Measurements from ENCODE around the gene CXCR1. TPM values are rescaled to one million over a fixed set of nuclear protein-coding genes. Genes with fewer than 3 reads are reported as not detected.

The CXCR1 gene
- polyA plus RNA-seq, 1 of the 3 experiments (the other 2 are of a cell fraction): not detected

DNA sequence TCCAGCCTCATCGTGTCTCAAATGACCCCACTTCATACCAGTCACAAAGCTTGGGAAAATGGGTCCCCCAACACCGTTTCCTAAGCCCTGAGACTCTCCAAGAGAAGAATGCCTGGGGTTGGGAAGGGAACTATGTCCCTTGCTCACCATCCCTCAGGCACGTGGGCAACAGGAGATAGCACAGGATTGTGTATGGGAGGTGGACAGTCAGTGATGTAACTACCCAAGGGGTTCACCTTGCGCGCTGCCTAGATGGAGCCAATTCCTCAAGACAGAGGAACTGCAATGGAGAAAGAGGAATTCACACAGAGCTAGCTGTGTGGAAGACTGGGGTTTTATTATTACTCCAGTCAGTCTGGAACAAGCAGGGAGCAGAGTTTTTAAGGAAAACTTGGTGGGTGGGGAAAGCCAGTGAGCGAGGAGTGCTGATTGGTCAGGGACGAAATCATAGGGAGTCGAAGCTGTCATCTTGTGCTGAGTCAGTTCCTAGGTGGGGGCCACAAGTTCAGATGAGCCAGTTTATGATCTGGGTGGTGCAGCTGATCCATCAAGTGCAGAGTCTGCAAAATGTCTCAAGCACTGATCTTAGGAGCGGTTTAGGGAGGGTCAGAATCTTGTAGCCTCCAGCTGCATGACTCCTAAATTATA lies 13.8 kb upstream of the CXCR1 start (continued):
- TF ChIP-seq JUND (IDR thresholded peaks at IDR 0.05) (no peak), FOSL2 (IDR thresholded peaks at IDR 0.05; ENCODE audit: borderline replicate concordance, low read depth) (no peak), RFX5 (IDR thresholded peaks at IDR 0.05; ENCODE audit: low read length) (no peak), TAF1 (IDR thresholded peaks at IDR 0.05; ENCODE audit: borderline replicate concordance, low read depth, low read length) (no peak), TEAD4 (IDR thresholded peaks at IDR 0.05; ENCODE audit: borderline replicate concordance, insufficient read depth) (no peak), GABPA (IDR thresholded peaks at IDR 0.05; ENCODE audit: low read depth) (no peak), MEF2A (IDR thresholded peaks at IDR 0.05; ENCODE audit: borderline replicate concordance, low read depth) (no peak), NRF1 (IDR thresholded peaks at IDR 0.05; ENCODE audit: low read depth, low read length) (no peak), TCF12 (IDR thresholded peaks at IDR 0.05) (no peak)
- TF ChIP-seq, protein P1, sequence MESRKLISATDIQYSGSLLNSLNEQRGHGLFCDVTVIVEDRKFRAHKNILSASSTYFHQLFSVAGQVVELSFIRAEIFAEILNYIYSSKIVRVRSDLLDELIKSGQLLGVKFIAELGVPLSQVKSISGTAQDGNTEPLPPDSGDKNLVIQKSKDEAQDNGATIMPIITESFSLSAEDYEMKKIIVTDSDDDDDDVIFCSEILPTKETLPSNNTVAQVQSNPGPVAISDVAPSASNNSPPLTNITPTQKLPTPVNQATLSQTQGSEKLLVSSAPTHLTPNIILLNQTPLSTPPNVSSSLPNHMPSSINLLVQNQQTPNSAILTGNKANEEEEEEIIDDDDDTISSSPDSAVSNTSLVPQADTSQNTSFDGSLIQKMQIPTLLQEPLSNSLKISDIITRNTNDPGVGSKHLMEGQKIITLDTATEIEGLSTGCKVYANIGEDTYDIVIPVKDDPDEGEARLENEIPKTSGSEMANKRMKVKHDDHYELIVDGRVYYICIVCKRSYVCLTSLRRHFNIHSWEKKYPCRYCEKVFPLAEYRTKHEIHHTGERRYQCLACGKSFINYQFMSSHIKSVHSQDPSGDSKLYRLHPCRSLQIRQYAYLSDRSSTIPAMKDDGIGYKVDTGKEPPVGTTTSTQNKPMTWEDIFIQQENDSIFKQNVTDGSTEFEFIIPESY (IDR thresholded peaks at IDR 0.05; ENCODE audit: borderline replicate concordance, low read depth): no peak
- TF ChIP-seq, protein P2, sequence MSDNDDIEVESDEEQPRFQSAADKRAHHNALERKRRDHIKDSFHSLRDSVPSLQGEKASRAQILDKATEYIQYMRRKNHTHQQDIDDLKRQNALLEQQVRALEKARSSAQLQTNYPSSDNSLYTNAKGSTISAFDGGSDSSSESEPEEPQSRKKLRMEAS (IDR thresholded peaks at IDR 0.05; ENCODE audit: low read depth): no peak

DNA sequence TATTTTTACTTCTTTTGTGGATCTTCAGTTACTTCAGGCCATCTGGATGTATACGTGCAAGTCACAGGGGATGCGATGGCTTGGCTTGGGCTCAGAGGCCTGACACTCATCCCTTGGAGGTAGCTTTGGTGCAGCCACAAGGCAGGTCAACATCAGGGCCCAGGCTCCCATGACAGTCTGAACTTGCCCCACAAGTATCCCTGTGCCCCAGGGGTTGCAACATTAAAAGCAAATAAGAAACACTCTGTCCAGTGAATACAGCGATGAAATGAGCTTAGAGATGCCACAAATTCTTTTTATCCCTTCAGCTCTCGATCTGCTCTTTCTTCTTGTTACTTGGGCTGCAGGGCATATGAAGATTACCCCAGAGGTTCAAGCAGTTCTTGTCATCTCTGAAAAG lies 13.0 kb upstream of the CXCR1 start:
- POLR2A ChIA-PET: no interaction called here
- no peaks in the 10 kb centered on the region for H3F3A ChIP-seq (replicated peaks; ENCODE audit: insufficient read depth)
- H3K9me2 ChIP-seq: no peaks in the 10 kb centered on the region
- no peak overlapping the region for H3K4me2 ChIP-seq
- no peaks in the 10 kb centered on the region for H3K9me3 ChIP-seq
- no peaks in the 10 kb centered on the region; a peak in 1 of 4 replicates for H3K4me1 ChIP-seq (ENCODE audit: control insufficient read depth in 1 of 2, insufficient read depth in 2 of 2, low read depth in 1 of 2, low read length in 1 of 2)
- no peak overlapping the region for H3K27ac ChIP-seq (ENCODE audit: low read depth in 2 of 2, low read length in 1 of 2)
- no peaks in the 10 kb centered on the region for H3K79me2 ChIP-seq (ENCODE audit: insufficient read depth)
- H3K36me3 ChIP-seq (replicated peaks in 1 of 2; ENCODE audit: control insufficient read depth in 1 of 2, insufficient read depth in 2 of 2, low read length in 1 of 2): no peaks in the 10 kb centered on the region
- CTCF ChIA-PET: no interaction called here
- 93% methylated on average over 4 of the region's 4 CpGs for WGBS (ENCODE audit: low lambda C conversion rate)
- no peaks in the 10 kb centered on the region for H4K20me1 ChIP-seq (ENCODE audit: insufficient read depth)
- no peak overlapping the region for H2AFZ ChIP-seq (ENCODE audit: low read depth)
- DNase-seq: no peak
- no peak overlapping the region for H3K4me3 ChIP-seq (ENCODE audit: low read depth in 2 of 2, low read length in 1 of 2)
- H3K9ac ChIP-seq: no peak overlapping the region
- peaks cover 13% of the 10 kb centered on the region; the same call in 1 of the 2 replicates for H3K27me3 ChIP-seq (ENCODE audit: insufficient read depth)
- TF ChIP-seq EP300 (IDR thresholded peaks at IDR 0.05; ENCODE audit: borderline replicate concordance in 1 of 2, low read depth in 1 of 2, low read length in 1 of 2): no peak
- no peak for TF ChIP-seq YY1 (IDR thresholded peaks at IDR 0.05; ENCODE audit: low read depth)
- TF ChIP-seq GATA2 (CRISPR knock-in tag; IDR thresholded peaks at IDR 0.05): no peak
- TF ChIP-seq FOXM1 (IDR thresholded peaks at IDR 0.05; ENCODE audit: low read depth): no peak
- TF ChIP-seq TCF12 (IDR thresholded peaks at IDR 0.05): no peak
- TF ChIP-seq SMC3 (IDR thresholded peaks at IDR 0.05; ENCODE audit: low read depth, low read length): no peak
- TF ChIP-seq MXI1 (IDR thresholded peaks at IDR 0.05; ENCODE audit: low read depth, low read length): no peak
- TF ChIP-seq FOXJ3 (CRISPR knock-in tag; IDR thresholded peaks at IDR 0.05): no peak
- TF ChIP-seq NRF1 (IDR thresholded peaks at IDR 0.05; ENCODE audit: low read depth, low read length): no peak
- TF ChIP-seq FOSL2 (IDR thresholded peaks at IDR 0.05; ENCODE audit: borderline replicate concordance, low read depth): no peak
- TF ChIP-seq NFIC (IDR thresholded peaks at IDR 0.05; ENCODE audit: borderline replicate concordance): no peak
- no peak for TF ChIP-seq JUND (IDR thresholded peaks at IDR 0.05)
- TF ChIP-seq, protein P3, sequence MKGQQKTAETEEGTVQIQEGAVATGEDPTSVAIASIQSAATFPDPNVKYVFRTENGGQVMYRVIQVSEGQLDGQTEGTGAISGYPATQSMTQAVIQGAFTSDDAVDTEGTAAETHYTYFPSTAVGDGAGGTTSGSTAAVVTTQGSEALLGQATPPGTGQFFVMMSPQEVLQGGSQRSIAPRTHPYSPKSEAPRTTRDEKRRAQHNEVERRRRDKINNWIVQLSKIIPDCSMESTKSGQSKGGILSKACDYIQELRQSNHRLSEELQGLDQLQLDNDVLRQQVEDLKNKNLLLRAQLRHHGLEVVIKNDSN (IDR thresholded peaks at IDR 0.05; ENCODE audit: borderline replicate concordance, low read depth): no peak
- TF ChIP-seq, protein P1 (IDR thresholded peaks at IDR 0.05; ENCODE audit: borderline replicate concordance, low read depth): no peak
- no peak for TF ChIP-seq RAD21 (IDR thresholded peaks at IDR 0.05; ENCODE audit: low read length)
- TF ChIP-seq TAF1 (IDR thresholded peaks at IDR 0.05; ENCODE audit: borderline replicate concordance, low read depth, low read length): no peak
- TF ChIP-seq, protein P4, sequence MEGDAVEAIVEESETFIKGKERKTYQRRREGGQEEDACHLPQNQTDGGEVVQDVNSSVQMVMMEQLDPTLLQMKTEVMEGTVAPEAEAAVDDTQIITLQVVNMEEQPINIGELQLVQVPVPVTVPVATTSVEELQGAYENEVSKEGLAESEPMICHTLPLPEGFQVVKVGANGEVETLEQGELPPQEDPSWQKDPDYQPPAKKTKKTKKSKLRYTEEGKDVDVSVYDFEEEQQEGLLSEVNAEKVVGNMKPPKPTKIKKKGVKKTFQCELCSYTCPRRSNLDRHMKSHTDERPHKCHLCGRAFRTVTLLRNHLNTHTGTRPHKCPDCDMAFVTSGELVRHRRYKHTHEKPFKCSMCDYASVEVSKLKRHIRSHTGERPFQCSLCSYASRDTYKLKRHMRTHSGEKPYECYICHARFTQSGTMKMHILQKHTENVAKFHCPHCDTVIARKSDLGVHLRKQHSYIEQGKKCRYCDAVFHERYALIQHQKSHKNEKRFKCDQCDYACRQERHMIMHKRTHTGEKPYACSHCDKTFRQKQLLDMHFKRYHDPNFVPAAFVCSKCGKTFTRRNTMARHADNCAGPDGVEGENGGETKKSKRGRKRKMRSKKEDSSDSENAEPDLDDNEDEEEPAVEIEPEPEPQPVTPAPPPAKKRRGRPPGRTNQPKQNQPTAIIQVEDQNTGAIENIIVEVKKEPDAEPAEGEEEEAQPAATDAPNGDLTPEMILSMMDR (IDR thresholded peaks at IDR 0.05): no peak

All from SK-N-SH (cell line).